NCI-H2029 (cell line): ENCODE results near the gene GTF3C1.

Experiments
- DNase-seq: peaks from one replicate; lab custom pipeline; 2025; lab: John Stamatoyannopoulos, UW

GTF3C1 gene

DNA sequence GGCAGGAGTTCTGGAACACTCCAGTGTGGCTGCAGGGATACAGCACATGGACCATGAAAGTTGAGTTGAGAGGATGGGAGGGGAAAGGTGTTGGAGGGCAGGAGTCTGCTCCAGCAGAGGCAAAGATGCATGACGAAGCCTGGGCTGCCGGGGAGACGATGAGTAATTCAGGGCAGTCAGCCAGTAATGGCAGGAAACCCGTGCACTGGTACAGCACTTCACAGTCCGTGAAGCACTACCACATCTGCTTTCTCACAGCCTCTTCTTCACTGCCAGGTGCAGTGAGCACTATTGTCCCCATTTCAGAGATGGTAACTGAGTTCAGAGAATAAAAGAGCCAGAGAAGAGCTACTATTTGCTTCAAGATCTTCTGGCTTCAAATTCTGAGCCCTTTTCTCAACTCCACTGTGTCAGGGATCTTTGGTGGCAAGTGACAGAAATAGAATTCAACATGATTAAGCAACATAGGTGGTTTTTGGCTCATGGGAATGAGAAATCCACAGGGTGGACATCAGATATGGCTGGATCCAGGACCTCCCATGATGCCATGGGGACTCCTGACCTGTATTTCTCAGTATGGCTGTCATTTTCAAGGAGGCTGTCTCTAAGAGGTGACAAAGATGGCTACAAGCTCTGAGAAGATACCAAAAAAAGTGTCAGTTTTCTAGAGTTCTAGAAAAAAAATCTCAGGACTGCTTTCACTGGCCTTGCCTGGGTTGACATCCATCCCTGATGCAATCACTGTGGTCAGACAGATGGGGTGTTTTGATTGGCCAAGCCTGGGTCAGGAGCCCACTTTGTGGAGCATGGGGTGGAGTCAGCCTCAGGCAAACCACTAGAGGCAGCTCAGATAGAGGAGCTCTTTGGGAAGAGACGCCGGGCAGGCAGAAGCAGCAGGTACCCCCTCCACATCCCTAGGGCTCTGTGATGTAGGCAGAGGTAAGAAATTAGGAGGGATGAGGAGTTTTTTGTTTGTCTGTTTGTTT is 123.0 kb downstream of the GTF3C1 start:
- peak; percentile 88 for DNase-seq

GRCh38 chr16:27425961-27426360 is 123.8 kb downstream of the GTF3C1 start:
- DNase-seq = no peak

DNA sequence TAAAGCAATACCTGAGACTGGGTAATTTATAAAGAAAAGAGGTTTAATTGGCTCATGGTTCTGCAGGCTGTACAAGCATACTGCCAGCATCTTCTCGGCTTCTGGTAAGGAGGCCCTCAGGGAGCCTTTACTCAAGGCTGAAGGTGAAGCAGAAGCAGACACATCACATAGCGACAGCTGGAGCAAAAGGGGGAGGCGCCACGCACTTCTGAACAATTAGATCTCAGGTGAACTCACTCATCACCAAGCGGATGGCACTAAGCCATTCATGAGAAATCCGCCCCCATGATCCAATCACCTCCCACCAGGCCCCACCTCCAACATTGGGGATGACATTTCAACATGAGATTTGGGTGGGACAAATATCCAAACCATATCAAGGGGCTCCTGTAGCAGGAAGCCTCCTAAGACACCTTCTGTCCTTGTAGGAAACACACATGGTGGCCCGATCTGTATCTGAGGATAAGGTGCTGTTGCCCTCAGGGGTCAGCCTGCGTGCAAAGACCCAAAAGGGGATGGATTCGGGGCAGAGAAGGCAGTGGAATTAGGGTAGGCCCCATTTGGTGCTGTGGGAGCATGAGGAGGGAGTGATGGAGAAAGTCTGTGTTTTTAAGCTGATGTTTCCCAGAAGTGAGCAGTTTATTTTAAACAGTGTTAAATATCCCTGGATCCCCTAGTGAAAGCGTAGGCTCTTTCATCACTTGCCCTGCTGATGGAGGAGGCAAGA is 124.8 kb downstream of the GTF3C1 start:
- no peak for DNase-seq

DNA sequence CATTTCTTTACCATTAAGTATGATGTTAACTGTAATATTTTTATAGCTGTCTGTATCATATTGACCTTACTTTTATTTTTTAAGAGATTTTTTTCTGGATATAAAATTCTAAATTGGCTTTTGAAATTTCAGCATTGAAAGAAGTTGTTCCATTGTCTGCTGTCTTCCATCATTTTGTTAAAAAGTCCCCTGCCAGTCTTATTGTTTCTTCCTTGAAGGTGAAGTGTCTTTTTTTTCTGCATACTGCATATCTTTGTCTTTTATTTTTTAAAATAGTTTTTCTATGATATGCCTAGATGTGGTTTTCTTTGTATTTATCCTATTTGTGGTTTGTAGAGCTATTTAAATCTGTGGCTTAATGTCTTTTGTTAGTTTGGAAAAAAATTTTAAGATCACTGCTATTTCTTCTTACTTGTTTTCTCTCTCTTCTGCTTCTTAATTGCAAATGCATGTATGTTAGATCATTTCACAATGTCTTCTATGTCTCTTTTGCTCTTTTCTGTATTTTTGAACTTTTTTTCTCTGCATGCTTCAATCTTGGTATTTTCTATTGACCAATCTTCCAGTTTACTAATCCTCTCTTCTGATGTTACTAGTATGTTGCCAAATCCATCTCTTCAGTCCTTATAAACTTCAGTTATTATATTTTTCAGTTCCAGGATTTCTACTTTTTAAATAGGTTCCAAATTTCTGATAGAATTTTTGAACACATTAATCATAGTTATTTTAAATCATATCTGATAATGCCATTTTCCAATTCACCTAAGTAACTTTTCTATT is 127.6 kb downstream of the GTF3C1 start:
- no peak for DNase-seq

- DNase-seq = no peak
Observed at GRCh38 chr16:27417047-27417671, 132.6 kb downstream of the GTF3C1 start.

GRCh38 chr16:27414788-27415431 is 134.8 kb downstream of the GTF3C1 start:
- no peak for DNase-seq

- no peak for DNase-seq
Observed at GRCh38 chr16:27413956-27414355, 135.8 kb downstream of the GTF3C1 start.

GRCh38 chr16:27410761-27411160 is 139.0 kb downstream of the GTF3C1 start:
- DNase-seq = no peak
